Smooth muscle cell (in vitro differentiated cells): Measurements from ENCODE around the gene LRRC49. TPM values are rescaled to one million over a fixed set of nuclear protein-coding genes. Genes with fewer than 3 reads are reported as not detected.

ENCODE experiments used
- DNase-seq: peaks from one replicate; lab custom pipeline; 2025; ENCODE audit not compliant: unreplicated experiment; lab: John Stamatoyannopoulos, UW
- H2AFZ ChIP-seq: fragments of 200-600 bp; sonication (generic); 2 replicates; pipeline ENCODE4 v1.6.0; 2016; ENCODE audit warnings: antibody characterized with exemption, low read depth, mild to moderate bottlenecking
- H3F3A ChIP-seq: fragments of 200-600 bp; sonication (generic); 2 replicates; pipeline ENCODE4 v1.6.0; 2017; ENCODE audit warnings: antibody characterized with exemption, low read depth
- H3K27ac ChIP-seq: fragments of 200-600 bp; sonication (generic); 2 replicates; pipeline ENCODE4 v1.5.1; 2016; ENCODE audit warnings: low read depth, mild to moderate bottlenecking
- H3K27me3 ChIP-seq: fragments of 200-600 bp; sonication (generic); 2 replicates; pipeline ENCODE4 v1.6.1; 2016; ENCODE audit warnings: low read depth, mild to moderate bottlenecking
- H3K36me3 ChIP-seq: fragments of 200-600 bp; sonication (generic); 2 replicates; pipeline ENCODE4 v1.5.1; 2016; ENCODE audit warnings: low read depth
- H3K4me1 ChIP-seq: fragments of 200-600 bp; sonication (generic); 2 replicates; pipeline ENCODE4 v1.5.1; 2016; ENCODE audit warnings: low read depth
- H3K4me2 ChIP-seq: fragments of 200-600 bp; sonication (generic); 2 replicates; pipeline ENCODE4 v1.6.0; 2016; ENCODE audit warnings: mild to moderate bottlenecking
- H3K4me3 ChIP-seq: fragments of 200-600 bp; sonication (generic); 2 replicates; pipeline ENCODE4 v1.5.1; 2016; ENCODE audit warnings: mild to moderate bottlenecking
- H3K79me2 ChIP-seq: fragments of 200-600 bp; sonication (generic); 2 replicates; pipeline ENCODE4 v1.6.0; 2016; ENCODE audit warnings: low read depth, mild to moderate bottlenecking
- H3K9ac ChIP-seq: fragments of 200-600 bp; sonication (generic); 2 replicates; pipeline ENCODE4 v1.6.0; 2016; ENCODE audit warnings: low read depth
- H3K9me3 ChIP-seq: fragments of 200-600 bp; sonication (generic); replicated peaks from 2 replicates; pipeline ENCODE4 v1.5.1; 2016; ENCODE audit warnings: low read depth
- H4K20me1 ChIP-seq: fragments of 200-600 bp; sonication (generic); 2 replicates; pipeline ENCODE4 v1.6.0; 2016; ENCODE audit warnings: low read depth
- CTCF ChIP-seq: fragments of 200-600 bp; sonication (generic); IDR thresholded peaks from 2 replicates; pipeline ENCODE4 v1.5.1; 2017; ENCODE audit warnings: borderline replicate concordance, mild to moderate bottlenecking, antibody characterized with exemption; ENCODE audit not compliant: insufficient read depth, poor library complexity, severe bottlenecking
- WGBS: methylation state at CpG from one replicate; pipeline ENCODE4 v1.1.7; 2016; ENCODE audit warnings: low lambda C conversion rate; 5-methylcytosine and 5-hydroxymethylcytosine counted together
- polyA plus RNA-seq: library from polyadenylated mRNA; unstranded; fragments of >200 nt; fragmentation: Nextera tagmentation; extraction: Ambion mirVana; gene quantifications from 2 replicates; pipeline ENCODE4 v1.2.1, GENCODE V29; 2016
- total RNA-seq: library from RNA; depleted of rRNA; stranded (reverse); fragments of >200 nt; gene quantifications from 2 replicates; pipeline ENCODE4 v1.2.3, GENCODE V29; 2014

LRRC49 gene
- total and polyA plus RNA-seq, 2 experiments from 2014 or later = 3.1 to 8.3 TPM

GRCh38 chr15:71094137-71094536, 201.5 kb downstream of the LRRC49 start:
- H3K9ac ChIP-seq = no peak overlapping the region
- H3K79me2 ChIP-seq = no peaks in the 10 kb centered on the region
- H3K36me3 ChIP-seq = no peaks in the 10 kb centered on the region
- no peak for TF ChIP-seq CTCF
- H3K4me1 ChIP-seq = no peaks in the 10 kb centered on the region
- H3K4me3 ChIP-seq = no peak overlapping the region
- peak overlapping the region; percentile 56 for H3K27ac ChIP-seq
- H3K4me2 ChIP-seq = no peak overlapping the region
- no peak for DNase-seq
- no peaks in the 10 kb centered on the region for H3K9me3 ChIP-seq
- no peaks in the 10 kb centered on the region for H3K27me3 ChIP-seq
- no peaks in the 10 kb centered on the region for H3F3A ChIP-seq
- WGBS = 91% methylated on average over 2 of the region's 2 CpGs
- H2AFZ ChIP-seq = no peak overlapping the region
- H4K20me1 ChIP-seq = no peaks in the 10 kb centered on the region

GRCh38 chr15:71096676-71097075, 204.1 kb downstream of the LRRC49 start:
- no peak overlapping the region for H3K27ac ChIP-seq
- no peak overlapping the region for H2AFZ ChIP-seq
- H3F3A ChIP-seq = no peaks in the 10 kb centered on the region
- H3K9me3 ChIP-seq = no peaks in the 10 kb centered on the region
- H4K20me1 ChIP-seq = no peaks in the 10 kb centered on the region
- no peaks in the 10 kb centered on the region for H3K27me3 ChIP-seq
- no peaks in the 10 kb centered on the region for H3K36me3 ChIP-seq
- no peak overlapping the region for H3K4me2 ChIP-seq
- no peak for DNase-seq
- no peaks in the 10 kb centered on the region for H3K79me2 ChIP-seq
- 70% methylated on average over 3 of the region's 3 CpGs for WGBS
- no peak for TF ChIP-seq CTCF
- H3K4me1 ChIP-seq = no peaks in the 10 kb centered on the region
- H3K4me3 ChIP-seq = no peak overlapping the region
- no peak overlapping the region for H3K9ac ChIP-seq

- Histone ChIP-seq H3K9ac (no peak overlapping the region), H4K20me1 (no peaks in the 10 kb centered on the region), H3F3A (no peaks in the 10 kb centered on the region), H2AFZ (no peak overlapping the region), H3K4me1 (no peaks in the 10 kb centered on the region), H3K79me2 (no peaks in the 10 kb centered on the region), H3K27ac (no peak overlapping the region), H3K27me3 (no peaks in the 10 kb centered on the region), H3K4me3 (no peak overlapping the region), H3K36me3 (no peaks in the 10 kb centered on the region), H3K4me2 (no peak overlapping the region), H3K9me3 (no peaks in the 10 kb centered on the region)
- no peak for DNase-seq
- no peak for TF ChIP-seq CTCF
- 93% methylated on average over 4 of the region's 4 CpGs for WGBS
These were observed 205.3 kb downstream of the LRRC49 start for GRCh38 chr15:71097890-71098289.

GRCh38 chr15:71098920-71099319, 206.3 kb downstream of the LRRC49 start:
- H3K27me3 ChIP-seq = no peaks in the 10 kb centered on the region
- 88% methylated on average over 1 of the region's 1 CpG for WGBS

More at GRCh38 chr15:71098920-71099319, 206.3 kb downstream of the LRRC49 start:
- H3K27ac ChIP-seq = no peak overlapping the region
- no peak overlapping the region for H3K4me3 ChIP-seq
- no peaks in the 10 kb centered on the region for H3K79me2 ChIP-seq
- H3K9me3 ChIP-seq = no peaks in the 10 kb centered on the region
- H3K9ac ChIP-seq = no peak overlapping the region
- H2AFZ ChIP-seq = no peak overlapping the region
- H3K36me3 ChIP-seq = no peaks in the 10 kb centered on the region
- no peak for DNase-seq
- H4K20me1 ChIP-seq = no peaks in the 10 kb centered on the region
- H3F3A ChIP-seq = no peaks in the 10 kb centered on the region
- H3K4me2 ChIP-seq = no peak overlapping the region
- no peak for TF ChIP-seq CTCF
- no peaks in the 10 kb centered on the region for H3K4me1 ChIP-seq
